Skin of body (tissue), 2 donors: Measurements from ENCODE around the gene TLCD2. TPM values are rescaled to one million over a fixed set of nuclear protein-coding genes. Genes with fewer than 3 reads are reported as not detected.
"Not testable (repeated sequence)": the region's sequence is repeated elsewhere in the genome, so short reads cannot be mapped to it uniquely, and the experiment has no call there.

Experiments
- DNase-seq: peaks from one replicate; lab custom pipeline; 2025; lab: John Stamatoyannopoulos, UW
- total RNA-seq: library from RNA; depleted of rRNA; stranded (reverse); fragments of >200 nt; gene quantifications from one replicate; pipeline ENCODE4 v1.2.3, GENCODE V29; 2014

TLCD2 gene
- total RNA-seq, 1 donor from 2014 or later, result 4.6 TPM

- DNase-seq, result no peak
These were observed 26.4 kb upstream of the TLCD2 start for GRCh38 chr17:1736348-1737281.

GRCh38 chr17:1735834-1736347 lies 25.7 kb upstream of the TLCD2 start:
- DNase-seq, result no peak

- DNase-seq, result no peak
These were observed 25.2 kb upstream of the TLCD2 start for GRCh38 chr17:1735418-1735817.

GRCh38 chr17:1733759-1734158 lies 23.6 kb upstream of the TLCD2 start:
- DNase-seq, result no peak

GRCh38 chr17:1732833-1733321 lies 22.7 kb upstream of the TLCD2 start:
- DNase-seq, result no peak

- no peak for DNase-seq
These were observed 22.2 kb upstream of the TLCD2 start for GRCh38 chr17:1732241-1732832.

GRCh38 chr17:1731194-1731506 lies 21.0 kb upstream of the TLCD2 start:
- DNase-seq, result no peak

- peak; percentile 47 for DNase-seq
These were observed 20.4 kb upstream of the TLCD2 start for GRCh38 chr17:1730326-1731193.

- no peak for DNase-seq
These were observed 19.8 kb upstream of the TLCD2 start for GRCh38 chr17:1729966-1730325.

- no peak for DNase-seq
These were observed 17.9 kb upstream of the TLCD2 start for GRCh38 chr17:1727876-1728630.

- no peak for DNase-seq
These were observed 17.1 kb upstream of the TLCD2 start for GRCh38 chr17:1727258-1727789.

- no peak for DNase-seq
These were observed 16.6 kb upstream of the TLCD2 start for GRCh38 chr17:1726626-1727257.

- no peak for DNase-seq
These were observed 15.7 kb upstream of the TLCD2 start for GRCh38 chr17:1725642-1726511.

- DNase-seq, result no peak
These were observed 14.9 kb upstream of the TLCD2 start for GRCh38 chr17:1724869-1725641.

- peak; percentile 75 for DNase-seq
These were observed 14.2 kb upstream of the TLCD2 start, which contains the start of gene WDR81 for GRCh38 chr17:1724351-1724868. Gene WDR81 (plus strand): TSS chr17:1724704. CDS start chr17:1724960, 256 bp downstream.

- not testable (repeated sequence) for DNase-seq
These were observed 11.8 kb upstream of the TLCD2 start for GRCh38 chr17:1722022-1722421.

GRCh38 chr17:1720856-1721386 lies 10.7 kb upstream of the TLCD2 start:
- peak; percentile 40 for DNase-seq
